Ascending aorta (tissue), 2 donors: ENCODE measurements around the gene GIGYF2. TPM values are rescaled to one million over a fixed set of nuclear protein-coding genes. Genes with fewer than 3 reads are reported as not detected.

Experiments used
- DNase-seq, 2 donors: peaks; one replicate each; pipeline ENCODE4 v3.0.0-alpha.2; 2019; ENCODE audit warnings: low spot score in 2 of 2
- H3K27ac ChIP-seq, 2 donors: fragments of 200-600 bp; sonication (generic); one replicate each; pipeline ENCODE4 v1.5.1; 2016 to 2017; ENCODE audit warnings: mild to moderate bottlenecking in 1 of 2
- H3K27me3 ChIP-seq: fragments of 200-600 bp; sonication (generic); one replicate; pipeline ENCODE4 v1.5.1; 2017
- H3K36me3 ChIP-seq, 2 donors: fragments of 200-600 bp; sonication (generic); one replicate each; pipeline ENCODE4 v1.5.1; 2016
- H3K4me1 ChIP-seq, 2 donors: fragments of 200-600 bp; sonication (generic); one replicate each; pipeline ENCODE4 v1.5.1; 2016 to 2017; ENCODE audit warnings: mild to moderate bottlenecking in 1 of 2
- H3K4me3 ChIP-seq, 2 donors: fragments of 200-600 bp; sonication (generic); one replicate each; pipeline ENCODE4 v1.5.1; 2016 to 2017; ENCODE audit warnings: mild to moderate bottlenecking in 1 of 2
- H3K9me3 ChIP-seq, 2 donors: fragments of 200-600 bp; sonication (generic); one replicate each; pipeline ENCODE4 v1.5.1; 2016
- intact Hi-C: fragments of 100-400 bp; cut with DNase I; formaldehyde crosslinking; loops from one replicate; pipeline ENCODE4 v1.15.1; 2023
- total RNA-seq: library from RNA; depleted of rRNA; stranded (reverse); fragments of >200 nt; gene quantifications from one replicate; pipeline ENCODE4 v1.1.0, GENCODE V29; 2016
- TF ChIP-seq, protein P1 (sequence below), 3 experiments: fragments of 200-600 bp in 2 of 3; fragments of 450-650 bp in 1 of 3; sonication (generic) in 2 of 3; IDR thresholded peaks; one replicate each; pipeline ENCODE4 v1.5.1; 2016 to 2019; ENCODE audit warnings: antibody characterized with exemption in 3 of 3, mild to moderate bottlenecking in 1 of 3, moderate library complexity in 1 of 3

The GIGYF2 gene
- total RNA-seq, 1 donor from 2014 or later, result 27.5 TPM

GRCh38 chr2:232721882-232722281 lies 24.8 kb downstream of the GIGYF2 start:
- Histone ChIP-seq H3K27me3 (no peaks in the 10 kb centered on the region), H3K36me3 (peaks cover 9 to 22% of the 10 kb centered on the region in 2 donors), H3K27ac (no peak overlapping the region), H3K4me3 (no peak overlapping the region), H3K4me1 (no peaks in the 10 kb centered on the region), H3K9me3 (no peaks in the 10 kb centered on the region)
- DNase-seq, result no peak
- TF ChIP-seq, protein P1, sequence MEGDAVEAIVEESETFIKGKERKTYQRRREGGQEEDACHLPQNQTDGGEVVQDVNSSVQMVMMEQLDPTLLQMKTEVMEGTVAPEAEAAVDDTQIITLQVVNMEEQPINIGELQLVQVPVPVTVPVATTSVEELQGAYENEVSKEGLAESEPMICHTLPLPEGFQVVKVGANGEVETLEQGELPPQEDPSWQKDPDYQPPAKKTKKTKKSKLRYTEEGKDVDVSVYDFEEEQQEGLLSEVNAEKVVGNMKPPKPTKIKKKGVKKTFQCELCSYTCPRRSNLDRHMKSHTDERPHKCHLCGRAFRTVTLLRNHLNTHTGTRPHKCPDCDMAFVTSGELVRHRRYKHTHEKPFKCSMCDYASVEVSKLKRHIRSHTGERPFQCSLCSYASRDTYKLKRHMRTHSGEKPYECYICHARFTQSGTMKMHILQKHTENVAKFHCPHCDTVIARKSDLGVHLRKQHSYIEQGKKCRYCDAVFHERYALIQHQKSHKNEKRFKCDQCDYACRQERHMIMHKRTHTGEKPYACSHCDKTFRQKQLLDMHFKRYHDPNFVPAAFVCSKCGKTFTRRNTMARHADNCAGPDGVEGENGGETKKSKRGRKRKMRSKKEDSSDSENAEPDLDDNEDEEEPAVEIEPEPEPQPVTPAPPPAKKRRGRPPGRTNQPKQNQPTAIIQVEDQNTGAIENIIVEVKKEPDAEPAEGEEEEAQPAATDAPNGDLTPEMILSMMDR (IDR thresholded peaks at IDR 0.05), result no peak
- intact Hi-C loops, result no loop called here

GRCh38 chr2:232723027-232723426 lies 25.9 kb downstream of the GIGYF2 start:
- no peak overlapping the region for H3K27ac ChIP-seq
- TF ChIP-seq, protein P1 (IDR thresholded peaks at IDR 0.05), result no peak
- DNase-seq, result no peak
- H3K9me3 ChIP-seq, result no peaks in the 10 kb centered on the region
- no peaks in the 10 kb centered on the region for H3K4me1 ChIP-seq
- intact Hi-C loops, result no loop called here
- no peaks in the 10 kb centered on the region for H3K27me3 ChIP-seq
- H3K4me3 ChIP-seq, result no peak overlapping the region
- peaks cover 7 to 33% of the 10 kb centered on the region in 2 donors for H3K36me3 ChIP-seq

DNA sequence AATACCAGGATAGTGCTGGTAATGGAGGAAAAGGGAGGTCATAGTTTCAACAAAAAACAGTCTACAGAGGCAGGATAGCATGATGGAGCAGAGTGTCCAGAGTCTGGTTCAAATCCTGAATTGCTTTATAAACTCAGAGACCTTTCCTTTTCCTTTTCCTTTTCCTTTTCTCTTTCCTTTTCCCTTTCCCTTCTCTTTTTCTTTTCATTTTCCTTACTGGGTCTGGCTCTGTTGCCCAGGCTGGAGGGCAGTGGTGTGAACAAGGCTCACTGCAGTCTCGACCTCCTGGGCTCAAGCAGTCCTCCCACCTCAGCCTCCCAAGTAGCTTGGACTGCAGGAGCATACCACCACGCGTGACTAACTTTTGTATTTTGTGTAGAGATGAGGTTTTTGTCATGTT lies 31.7 kb downstream of the GIGYF2 start:
- TF ChIP-seq, protein P1 (IDR thresholded peaks at IDR 0.05), result no peak

GRCh38 chr2:232731470-232731869 lies 34.3 kb downstream of the GIGYF2 start:
- Histone ChIP-seq H3K27ac (no peak overlapping the region), H3K27me3 (no peaks in the 10 kb centered on the region), H3K36me3 (peaks cover 11 to 42% of the 10 kb centered on the region in 2 donors), H3K4me1 (peaks cover 0 to 4% of the 10 kb centered on the region in 2 donors), H3K4me3 (no peak overlapping the region), H3K9me3 (no peaks in the 10 kb centered on the region)
- intact Hi-C loops, result no loop called here
- TF ChIP-seq, protein P1 (IDR thresholded peaks at IDR 0.05), result no peak
- DNase-seq, result no peak

More for the DNA sequence above, 31.7 kb downstream of the GIGYF2 start:
- no peak overlapping the region for H3K27ac ChIP-seq
- intact Hi-C loops, result no loop called here
- DNase-seq, result no peak
- no peaks in the 10 kb centered on the region for H3K9me3 ChIP-seq
- peaks cover 0 to 4% of the 10 kb centered on the region in 2 donors for H3K4me1 ChIP-seq
- H3K27me3 ChIP-seq, result no peaks in the 10 kb centered on the region
- H3K36me3 ChIP-seq, result peaks cover 15 to 44% of the 10 kb centered on the region in 2 donors
- no peak overlapping the region for H3K4me3 ChIP-seq

DNA sequence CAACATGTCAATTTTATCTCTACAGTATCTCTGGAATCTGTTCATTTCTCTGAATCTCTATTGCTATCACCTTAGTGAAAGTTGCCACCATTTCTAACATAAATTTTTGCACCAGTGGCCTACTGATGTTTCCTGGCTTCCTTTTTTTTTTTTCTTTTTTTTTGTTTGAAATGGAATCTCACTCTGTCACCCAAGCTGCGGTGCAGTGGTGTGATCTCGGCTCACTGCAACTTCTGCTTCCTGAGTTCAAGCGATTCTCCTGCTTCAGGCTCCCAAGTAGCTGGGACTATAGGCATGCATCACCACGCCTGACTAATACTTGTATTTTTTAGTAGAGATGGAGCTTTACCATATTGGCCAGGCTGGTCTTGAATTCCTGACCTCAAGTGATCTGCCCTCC lies 44.2 kb downstream of the GIGYF2 start:
- Histone ChIP-seq H3K36me3 (peaks cover 4 to 5% of the 10 kb centered on the region in 2 donors), H3K27me3 (no peaks in the 10 kb centered on the region), H3K9me3 (no peaks in the 10 kb centered on the region), H3K4me1 (no peaks in the 10 kb centered on the region), H3K4me3 (no peak overlapping the region), H3K27ac (no peak overlapping the region)
- no peak for DNase-seq
- TF ChIP-seq, protein P1 (IDR thresholded peaks at IDR 0.05), result no peak
- intact Hi-C loops, result no loop called here

DNA sequence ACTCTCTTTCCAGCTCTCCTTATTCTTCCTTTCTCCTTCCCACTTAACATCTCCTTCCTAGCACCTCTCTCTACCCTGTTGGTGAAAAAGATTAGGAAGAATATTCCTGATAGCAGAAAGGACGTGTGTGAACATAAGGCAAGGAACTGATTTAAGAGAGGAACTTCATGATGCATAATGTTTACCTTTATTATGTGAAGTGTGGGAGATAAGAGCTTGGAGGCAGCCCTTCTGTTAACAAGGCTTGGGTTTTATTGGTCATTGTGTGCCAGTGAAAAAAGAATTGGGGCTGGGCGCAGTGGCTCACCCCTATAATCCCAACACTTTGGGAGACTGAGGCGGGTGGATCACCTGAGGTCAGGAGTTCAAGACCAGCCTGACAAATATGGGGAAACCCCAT lies 44.8 kb downstream of the GIGYF2 start:
- Histone ChIP-seq H3K4me1 (no peaks in the 10 kb centered on the region), H3K36me3 (peaks cover 3 to 4% of the 10 kb centered on the region in 2 donors), H3K9me3 (no peaks in the 10 kb centered on the region), H3K27ac (no peak overlapping the region), H3K27me3 (no peaks in the 10 kb centered on the region), H3K4me3 (no peak overlapping the region)
- TF ChIP-seq, protein P1 (IDR thresholded peaks at IDR 0.05), result no peak
- no peak for DNase-seq
- intact Hi-C loops, result no loop called here
